ENCODE results near the gene SAP25.

Gene SAP25

DNA sequence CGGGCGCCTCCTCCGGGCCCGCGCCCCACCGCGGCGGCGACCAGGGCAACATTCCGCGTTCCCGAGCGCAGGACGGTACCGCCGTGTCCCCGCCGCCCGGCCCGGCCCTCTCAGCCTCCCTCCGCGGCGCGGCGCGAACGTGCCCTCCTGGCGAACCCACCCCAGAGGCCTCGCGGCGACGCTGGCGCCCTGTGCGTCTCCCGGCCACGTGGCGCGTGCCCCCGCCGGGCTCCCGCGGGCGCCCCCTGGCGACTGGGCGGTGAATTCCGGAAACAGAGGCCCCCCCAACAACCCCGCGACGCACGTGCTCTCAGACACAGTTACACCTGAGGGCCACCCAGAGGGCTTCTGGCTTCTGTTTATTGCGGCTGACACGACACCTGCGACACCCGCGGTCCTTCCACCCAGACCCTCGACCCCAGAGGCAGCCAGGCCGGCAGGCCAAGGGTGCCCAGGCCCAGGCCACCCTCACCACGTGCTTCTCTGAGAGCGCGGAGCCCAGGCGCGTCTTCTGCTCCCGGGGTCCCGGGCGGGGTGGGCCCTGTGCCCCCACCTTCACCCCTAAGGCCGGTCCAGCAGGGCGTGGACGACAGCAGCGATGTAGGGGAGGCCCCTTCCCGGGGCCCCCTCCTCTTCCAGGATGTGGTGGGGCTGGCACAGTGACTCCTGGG is at the start of gene SAP25:
Gene SAP25 (minus strand): TSS at position 210 of the 671 bp plus-strand sequence. CDS start 158 bp downstream, at position 52.
- TF ChIP-seq, protein P1, sequence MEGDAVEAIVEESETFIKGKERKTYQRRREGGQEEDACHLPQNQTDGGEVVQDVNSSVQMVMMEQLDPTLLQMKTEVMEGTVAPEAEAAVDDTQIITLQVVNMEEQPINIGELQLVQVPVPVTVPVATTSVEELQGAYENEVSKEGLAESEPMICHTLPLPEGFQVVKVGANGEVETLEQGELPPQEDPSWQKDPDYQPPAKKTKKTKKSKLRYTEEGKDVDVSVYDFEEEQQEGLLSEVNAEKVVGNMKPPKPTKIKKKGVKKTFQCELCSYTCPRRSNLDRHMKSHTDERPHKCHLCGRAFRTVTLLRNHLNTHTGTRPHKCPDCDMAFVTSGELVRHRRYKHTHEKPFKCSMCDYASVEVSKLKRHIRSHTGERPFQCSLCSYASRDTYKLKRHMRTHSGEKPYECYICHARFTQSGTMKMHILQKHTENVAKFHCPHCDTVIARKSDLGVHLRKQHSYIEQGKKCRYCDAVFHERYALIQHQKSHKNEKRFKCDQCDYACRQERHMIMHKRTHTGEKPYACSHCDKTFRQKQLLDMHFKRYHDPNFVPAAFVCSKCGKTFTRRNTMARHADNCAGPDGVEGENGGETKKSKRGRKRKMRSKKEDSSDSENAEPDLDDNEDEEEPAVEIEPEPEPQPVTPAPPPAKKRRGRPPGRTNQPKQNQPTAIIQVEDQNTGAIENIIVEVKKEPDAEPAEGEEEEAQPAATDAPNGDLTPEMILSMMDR (IDR thresholded peaks at IDR 0.05) = peak; percentile 93
- TF ChIP-seq ZFX (IDR thresholded peaks at IDR 0.05; ENCODE audit: borderline replicate concordance) = no peak
- peak within 1 kb of the TSS; percentile 65 for H3K27ac ChIP-seq

- no peak for TF ChIP-seq ZFX (IDR thresholded peaks at IDR 0.05; ENCODE audit: borderline replicate concordance)
- H3K27ac ChIP-seq = no peak overlapping the region
Observed at GRCh38 chr7:100621554-100621953, 47.9 kb upstream of the SAP25 start.

DNA sequence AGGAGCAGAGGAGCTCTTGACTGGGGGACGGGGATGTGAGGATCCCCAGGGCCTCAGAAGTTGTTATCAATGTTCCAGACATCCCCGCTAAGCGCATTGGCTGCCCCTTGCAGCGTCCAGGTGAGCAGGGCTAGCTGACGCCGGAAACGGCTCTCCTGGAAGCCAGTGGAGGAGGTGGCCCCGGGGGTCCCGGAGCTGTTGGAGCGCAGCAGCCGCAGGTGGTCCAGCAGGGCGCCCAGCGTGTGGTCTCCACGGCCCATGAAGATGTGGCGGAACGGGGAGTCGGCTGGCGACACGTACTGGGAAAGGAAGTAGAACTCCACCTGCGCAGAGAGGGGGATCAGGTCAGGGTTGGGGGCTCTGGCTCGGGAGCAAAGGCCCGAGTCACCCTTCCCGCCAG is 47.1 kb upstream of the SAP25 start:
- H3K27ac ChIP-seq = no peak overlapping the region
- TF ChIP-seq ZFX (IDR thresholded peaks at IDR 0.05; ENCODE audit: borderline replicate concordance) = no peak
- TF ChIP-seq, protein P1 (IDR thresholded peaks at IDR 0.05) = no peak

DNA sequence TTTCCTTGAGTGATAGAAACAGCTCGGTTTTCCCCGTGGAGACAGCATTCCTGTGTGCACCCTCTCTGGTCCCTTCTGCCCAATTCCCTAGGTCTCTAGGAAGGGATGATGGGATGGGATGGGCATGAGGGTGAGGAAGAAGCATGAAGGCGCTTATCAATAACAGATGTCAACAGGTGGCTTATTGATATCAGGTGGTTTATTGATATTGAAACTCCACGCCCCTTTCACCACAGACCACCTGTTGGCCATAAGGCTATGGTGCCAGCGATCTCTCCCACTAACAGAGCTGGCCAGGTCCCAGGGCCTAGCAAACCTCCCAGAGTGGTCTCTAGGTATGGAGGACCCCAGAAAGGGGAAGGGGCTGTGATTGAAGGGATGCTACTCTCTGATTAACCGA is 46.5 kb upstream of the SAP25 start:
- no peak overlapping the region for H3K27ac ChIP-seq
- TF ChIP-seq ZFX (IDR thresholded peaks at IDR 0.05; ENCODE audit: borderline replicate concordance) = no peak
- TF ChIP-seq, protein P1 (IDR thresholded peaks at IDR 0.05) = no peak

- TF ChIP-seq, protein P1 (IDR thresholded peaks at IDR 0.05) = no peak
- no peak for TF ChIP-seq ZFX (IDR thresholded peaks at IDR 0.05; ENCODE audit: borderline replicate concordance)
- H3K27ac ChIP-seq = no peak overlapping the region
Observed at GRCh38 chr7:100614308-100614861, 40.7 kb upstream of the SAP25 start.

DNA sequence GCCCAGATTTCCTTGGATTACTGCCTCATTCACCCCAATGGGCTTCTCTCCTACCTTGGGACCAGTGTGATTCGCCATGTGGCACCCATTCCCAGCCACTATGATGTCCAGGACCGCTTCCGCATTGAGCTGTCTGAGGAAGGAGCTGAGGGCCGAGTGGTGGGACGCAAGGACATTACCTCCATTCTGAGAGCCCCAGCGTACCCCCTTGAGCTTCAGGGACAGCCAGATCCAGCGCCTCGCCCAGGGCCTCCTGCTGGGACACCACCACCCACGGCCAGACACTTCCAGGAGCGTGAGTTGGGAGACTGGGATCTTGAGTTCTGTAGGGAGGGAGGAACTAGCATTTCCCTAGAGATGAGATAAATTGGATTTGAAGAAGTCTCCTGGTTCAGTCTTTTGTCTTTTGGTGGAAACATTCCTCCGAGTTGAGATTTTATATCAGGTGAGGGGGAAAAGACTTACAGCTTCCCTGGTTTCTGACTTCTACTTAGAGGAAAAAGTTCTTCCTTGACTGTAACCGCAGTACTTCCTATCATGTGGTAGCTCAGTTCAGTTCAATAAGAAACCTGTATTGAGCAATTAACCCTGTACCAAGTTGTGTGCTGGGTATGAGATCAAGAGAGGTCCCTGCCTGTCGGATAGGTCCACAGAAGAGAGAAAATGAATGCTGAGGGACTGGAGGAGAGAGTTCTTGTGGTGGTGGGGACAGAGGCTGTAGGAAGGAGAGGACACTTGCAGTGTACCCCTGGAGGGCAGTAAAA is 39.9 kb upstream of the SAP25 start:
- TF ChIP-seq, protein P1 (IDR thresholded peaks at IDR 0.05) = no peak
- TF ChIP-seq ZFX (IDR thresholded peaks at IDR 0.05; ENCODE audit: borderline replicate concordance) = no peak
- no peak overlapping the region for H3K27ac ChIP-seq

DNA sequence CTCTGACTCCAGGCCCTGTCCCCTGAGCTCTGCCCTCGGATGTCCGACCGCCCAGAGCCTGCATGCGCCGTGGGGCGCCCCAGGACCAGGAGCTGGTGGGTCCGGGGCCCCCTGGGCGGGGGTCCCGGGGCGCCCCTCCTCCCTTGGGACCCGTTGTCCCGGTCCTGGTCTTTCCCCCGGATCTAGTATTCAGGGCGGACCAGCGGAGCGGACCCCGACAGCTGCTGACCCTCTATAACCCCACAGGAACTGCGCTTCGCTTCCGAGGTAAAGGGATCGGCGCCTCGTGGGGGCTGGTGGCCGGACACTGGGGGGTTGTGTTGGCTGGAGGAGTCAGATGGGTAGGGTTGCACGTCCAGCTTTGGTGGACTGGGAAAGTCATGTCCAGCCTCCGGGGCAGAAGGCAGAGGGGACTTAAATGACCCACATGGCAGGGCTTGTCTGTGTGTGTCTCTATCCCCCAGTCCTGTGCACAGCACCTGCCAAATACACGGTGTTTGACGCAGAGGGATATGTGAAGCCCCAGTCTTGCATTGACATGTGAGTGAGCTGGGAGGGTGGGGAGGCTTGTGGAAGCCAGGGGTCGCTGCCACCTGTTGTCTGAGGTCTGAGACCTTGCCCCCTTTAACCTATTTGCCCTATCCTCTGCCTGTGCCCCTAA is 39.2 kb upstream of the SAP25 start:
- no peak for TF ChIP-seq ZFX (IDR thresholded peaks at IDR 0.05; ENCODE audit: borderline replicate concordance)
- TF ChIP-seq, protein P1 (IDR thresholded peaks at IDR 0.05) = no peak
- peak overlapping the region; percentile 83 for H3K27ac ChIP-seq
